ENCODE data around the gene ATN1.

DNA sequence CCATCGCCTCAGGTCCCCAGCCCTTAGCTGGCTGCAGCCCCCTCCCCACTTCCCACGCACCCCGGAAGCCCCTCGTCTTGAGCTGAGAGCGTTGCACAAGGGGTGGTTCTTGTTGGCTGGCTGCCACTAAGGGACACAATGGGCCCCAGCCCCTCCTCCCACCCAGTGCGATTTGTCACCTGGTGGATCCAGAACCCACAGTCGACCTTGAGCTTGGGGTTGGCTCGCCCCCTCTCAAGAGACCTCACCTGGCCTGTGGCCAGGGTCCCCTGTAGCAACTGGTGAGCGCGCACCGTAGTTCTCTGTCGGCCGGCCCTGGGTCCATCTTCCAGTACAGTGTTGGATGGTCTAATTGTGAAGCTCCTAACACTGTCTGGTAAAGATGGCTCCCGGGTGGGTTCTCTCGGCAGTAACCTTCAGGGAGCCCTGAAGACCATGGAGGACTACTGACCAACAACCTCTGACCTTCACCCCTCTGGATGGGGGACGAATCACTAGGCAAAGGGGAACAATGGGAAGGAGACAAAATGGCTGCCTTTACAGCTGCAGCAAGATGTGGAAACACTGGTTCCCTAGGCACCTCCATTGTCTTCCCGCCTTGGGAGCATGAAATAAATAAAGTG, 36.1 kb downstream of the ATN1 start:
- TF ChIP-seq, protein P1, sequence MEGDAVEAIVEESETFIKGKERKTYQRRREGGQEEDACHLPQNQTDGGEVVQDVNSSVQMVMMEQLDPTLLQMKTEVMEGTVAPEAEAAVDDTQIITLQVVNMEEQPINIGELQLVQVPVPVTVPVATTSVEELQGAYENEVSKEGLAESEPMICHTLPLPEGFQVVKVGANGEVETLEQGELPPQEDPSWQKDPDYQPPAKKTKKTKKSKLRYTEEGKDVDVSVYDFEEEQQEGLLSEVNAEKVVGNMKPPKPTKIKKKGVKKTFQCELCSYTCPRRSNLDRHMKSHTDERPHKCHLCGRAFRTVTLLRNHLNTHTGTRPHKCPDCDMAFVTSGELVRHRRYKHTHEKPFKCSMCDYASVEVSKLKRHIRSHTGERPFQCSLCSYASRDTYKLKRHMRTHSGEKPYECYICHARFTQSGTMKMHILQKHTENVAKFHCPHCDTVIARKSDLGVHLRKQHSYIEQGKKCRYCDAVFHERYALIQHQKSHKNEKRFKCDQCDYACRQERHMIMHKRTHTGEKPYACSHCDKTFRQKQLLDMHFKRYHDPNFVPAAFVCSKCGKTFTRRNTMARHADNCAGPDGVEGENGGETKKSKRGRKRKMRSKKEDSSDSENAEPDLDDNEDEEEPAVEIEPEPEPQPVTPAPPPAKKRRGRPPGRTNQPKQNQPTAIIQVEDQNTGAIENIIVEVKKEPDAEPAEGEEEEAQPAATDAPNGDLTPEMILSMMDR (IDR thresholded peaks at IDR 0.05; ENCODE audit: low read depth, low read length, poor library complexity, severe bottlenecking): no peak
- TF ChIP-seq EZH2phosphoT487 (IDR thresholded peaks at IDR 0.05; ENCODE audit: borderline replicate concordance, low read length): no peak

Data from DOHH2 (cell line).